ENCODE results near the gene HNRNPM. TPM values are rescaled to one million over a fixed set of nuclear protein-coding genes. Genes with fewer than 3 reads are reported as not detected.

The HNRNPM gene
- total RNA-seq, 3 donors from 2014 or later (not counting 1 experiment from before 2014, with no cell fraction given): 272 to 300 (median 299) TPM

- H3K27ac ChIP-seq (ENCODE audit: low read length): no peak overlapping the region
- no peak overlapping the region for H3K4me3 ChIP-seq (ENCODE audit: low read length)
- H3K4me1 ChIP-seq (ENCODE audit: control insufficient read depth, insufficient read depth, low read length): peaks cover 8% of the 10 kb centered on the region
- no peak for TF ChIP-seq CTCF (IDR thresholded peaks at IDR 0.05)
- H3K4me3 Mint-ChIP-seq: no peak overlapping the region
- H3K36me3 Mint-ChIP-seq: no peaks in the 10 kb centered on the region
- ATAC-seq: no peak
- H3K27me3 Mint-ChIP-seq (ENCODE audit: low read depth in 2 of 2): no peaks in the 10 kb centered on the region
- peak overlapping the region in 1 of 2 donors; percentile 64 for H3K27ac Mint-ChIP-seq
- WGBS (ENCODE audit: insufficient coverage): 86% methylated on average over 1 of the region's 1 CpG
- no peaks in the 10 kb centered on the region for H3K9me3 ChIP-seq (ENCODE audit: control insufficient read depth, insufficient read depth, low read length)
- H3K36me3 ChIP-seq (ENCODE audit: control insufficient read depth, insufficient read depth, low read length): peaks cover 36% of the 10 kb centered on the region
- no peaks in the 10 kb centered on the region for H3K27me3 ChIP-seq (ENCODE audit: control insufficient read depth, insufficient read depth, low read length)
- DNase-seq: no peak
- intact Hi-C loops (cut with micrococcal nuclease): no loop called here
- no peaks in the 10 kb centered on the region for H3K9me3 Mint-ChIP-seq
- peaks cover 81 to 87% of the 10 kb centered on the region in 2 donors for H3K4me1 Mint-ChIP-seq
These were observed 13.1 kb downstream of the HNRNPM start for GRCh38 chr19:8457827-8458226.

DNA sequence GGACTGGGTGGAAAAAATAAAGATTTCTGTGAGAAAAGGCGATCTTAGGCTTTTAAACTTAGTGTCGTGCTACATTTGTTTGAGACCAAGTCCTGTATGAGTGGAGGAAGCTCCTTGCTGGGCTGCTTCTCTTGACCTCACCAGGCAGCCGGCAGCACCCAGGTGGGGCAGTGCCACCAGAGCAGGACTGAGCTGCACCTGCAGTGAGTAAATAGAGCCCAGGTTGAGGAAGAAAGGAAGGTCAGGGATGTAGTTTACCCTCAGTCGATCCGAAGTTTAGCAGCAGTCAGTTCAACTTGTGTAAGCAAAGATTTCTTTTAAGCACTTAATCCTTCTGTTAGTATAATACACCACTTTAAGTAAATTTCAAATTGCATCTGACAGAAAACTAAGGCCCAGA is 13.6 kb downstream of the HNRNPM start:
- H3K27ac Mint-ChIP-seq: peak overlapping the region; percentile 29 to 64
- WGBS (ENCODE audit: insufficient coverage): 94% methylated on average over 5 of the region's 5 CpGs
- Histone ChIP-seq H3K27me3 (ENCODE audit: control insufficient read depth, insufficient read depth, low read length) (no peaks in the 10 kb centered on the region), H3K4me1 (ENCODE audit: control insufficient read depth, insufficient read depth, low read length) (peaks cover 4% of the 10 kb centered on the region), H3K9me3 (ENCODE audit: control insufficient read depth, insufficient read depth, low read length) (no peaks in the 10 kb centered on the region), H3K4me3 (ENCODE audit: low read length) (no peak overlapping the region), H3K27ac (ENCODE audit: low read length) (no peak overlapping the region), H3K36me3 (ENCODE audit: control insufficient read depth, insufficient read depth, low read length) (peaks cover 40% of the 10 kb centered on the region)
- no peak for TF ChIP-seq CTCF (IDR thresholded peaks at IDR 0.05)
- ATAC-seq: no peak
- intact Hi-C loops (cut with micrococcal nuclease): no loop called here
- H3K4me1 Mint-ChIP-seq: peaks cover 82 to 92% of the 10 kb centered on the region in 2 donors
- H3K27me3 Mint-ChIP-seq (ENCODE audit: low read depth in 2 of 2): no peaks in the 10 kb centered on the region
- H3K4me3 Mint-ChIP-seq: no peak overlapping the region
- H3K9me3 Mint-ChIP-seq: no peaks in the 10 kb centered on the region
- H3K36me3 Mint-ChIP-seq: no peaks in the 10 kb centered on the region
- no peak for DNase-seq

GRCh38 chr19:8459095-8459494 is 14.3 kb downstream of the HNRNPM start:
- Mint-ChIP-seq H3K27ac (peak overlapping the region in 1 of 2 donors; percentile 64), H3K4me1 (peaks cover 75 to 85% of the 10 kb centered on the region in 2 donors), H3K27me3 (ENCODE audit: low read depth in 2 of 2) (no peaks in the 10 kb centered on the region), H3K36me3 (no peaks in the 10 kb centered on the region), H3K4me3 (no peak overlapping the region), H3K9me3 (no peaks in the 10 kb centered on the region)
- Histone ChIP-seq H3K27ac (ENCODE audit: low read length) (no peak overlapping the region), H3K9me3 (ENCODE audit: control insufficient read depth, insufficient read depth, low read length) (no peaks in the 10 kb centered on the region), H3K27me3 (ENCODE audit: control insufficient read depth, insufficient read depth, low read length) (no peaks in the 10 kb centered on the region), H3K4me3 (ENCODE audit: low read length) (no peak overlapping the region), H3K36me3 (ENCODE audit: control insufficient read depth, insufficient read depth, low read length) (peaks cover 47% of the 10 kb centered on the region), H3K4me1 (ENCODE audit: control insufficient read depth, insufficient read depth, low read length) (no peaks in the 10 kb centered on the region)
- DNase-seq (no peak), ATAC-seq (peak in 1 of 3 donors; percentile 14)
- TF ChIP-seq CTCF (IDR thresholded peaks at IDR 0.05): no peak
- 84% methylated on average over 7 of the region's 7 CpGs for WGBS (ENCODE audit: insufficient coverage)
- intact Hi-C loops (cut with micrococcal nuclease): no loop called here

Data from natural killer cell (primary cell).